GM18867 (cell line): Measurements from ENCODE around the gene DNASE1L1.

Experiments used
- ATAC-seq: cut with Tn5 transposase; IDR thresholded peaks from one replicate; pipeline ENCODE4 v1.9.1; 2021; ENCODE audit warnings: mild to moderate bottlenecking, moderate library complexity; ENCODE audit not compliant: unreplicated experiment

Gene DNASE1L1

DNA sequence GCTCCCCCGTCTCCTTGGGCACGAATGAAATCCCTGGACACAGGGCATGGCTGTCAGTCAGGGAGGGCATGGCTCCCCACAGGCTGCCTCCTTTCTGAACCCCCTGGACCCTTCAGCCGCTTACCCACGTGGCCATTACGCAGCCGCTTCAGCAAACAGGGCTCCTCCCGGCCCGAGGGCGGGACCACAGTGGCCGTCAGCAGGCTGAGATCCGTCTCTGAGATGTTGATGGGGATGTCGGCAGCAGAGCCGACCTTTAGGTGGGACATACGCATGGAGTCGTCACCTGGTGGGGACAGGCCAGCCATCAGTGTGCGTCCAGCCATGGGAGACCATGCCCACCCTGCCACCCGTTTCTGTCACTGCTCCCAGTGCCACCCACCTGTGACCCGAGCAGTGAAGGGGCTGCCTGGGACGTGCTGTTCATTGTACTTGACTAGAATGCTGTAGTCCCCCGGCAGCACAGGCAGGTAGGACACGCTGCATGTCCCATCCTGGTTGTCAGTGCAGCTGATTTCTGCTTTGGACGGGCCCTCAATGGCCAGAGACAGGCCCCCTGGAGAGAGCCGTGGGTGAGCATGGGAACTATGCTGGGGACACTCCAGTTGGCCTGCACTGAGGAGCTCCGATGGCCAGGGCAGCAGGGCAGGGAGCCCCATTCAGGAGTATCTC, 55.7 kb downstream of the DNASE1L1 start:
- no peak for ATAC-seq

GRCh38 chrX:154352466-154352865, 56.6 kb downstream of the DNASE1L1 start:
- no peak for ATAC-seq

GRCh38 chrX:154352012-154352401, 57.0 kb downstream of the DNASE1L1 start:
- ATAC-seq: no peak
